MM.1S (cell line): ENCODE results near the gene USP37.

Source experiments
- CTCF ChIP-seq: fragments of 300-600 bp; sonication (generic); IDR thresholded peaks from 2 replicates; pipeline ENCODE4 v1.5.1; 2016; ENCODE audit warnings: antibody characterized with exemption, low read length, mixed read lengths
- EZH2 ChIP-seq: fragments of 300-600 bp; sonication (generic); optimal IDR thresholded peaks from 2 replicates; pipeline ENCODE3; 2017; ENCODE audit warnings: low read depth, mild to moderate bottlenecking, antibody characterized with exemption, low read length, mixed read lengths

GRCh38 chr2:218523651-218524050, 44.5 kb downstream of the USP37 start:
- TF ChIP-seq CTCF, result no peak
- TF ChIP-seq EZH2, result no peak
